Mesendoderm (in vitro differentiated cells): ENCODE results near the gene TLE3.
A peak's percentile ranks its signal among the peaks of the same experiment; 100 is the strongest.

Experiments
- DNase-seq: peaks from one replicate; pipeline ENCODE4 v3.0.0; 2013
- H2AK5ac ChIP-seq: 2 replicates; pipeline ENCODE4 v1.6.1; 2013; ENCODE audit warnings: low read length, inconsistent platforms
- H2BK120ac ChIP-seq: 2 replicates; pipeline ENCODE4 v1.6.1; 2013; ENCODE audit warnings: low read depth, mild to moderate bottlenecking, low read length, moderate library complexity, mixed read lengths
- H2BK15ac ChIP-seq: replicated peaks from 2 replicates; pipeline ENCODE4 v1.6.1; 2013; ENCODE audit warnings: low read depth, mild to moderate bottlenecking, moderate library complexity
- H2BK5ac ChIP-seq: 2 replicates; pipeline ENCODE4 v1.6.1; 2013; ENCODE audit warnings: low read length, inconsistent platforms
- H3K18ac ChIP-seq: 2 replicates; pipeline ENCODE4 v1.6.1; 2013; ENCODE audit warnings: mild to moderate bottlenecking, low read length, mixed read lengths
- H3K23ac ChIP-seq: one replicate; pipeline ENCODE4 v1.6.1; 2013; ENCODE audit warnings: low read length
- H3K27ac ChIP-seq: 2 replicates; pipeline ENCODE4 v1.5.1; 2013; ENCODE audit warnings: low read depth, mild to moderate bottlenecking, inconsistent platforms, low read length, moderate library complexity
- H3K27me3 ChIP-seq: 2 replicates; pipeline ENCODE4 v1.6.1; 2013; ENCODE audit warnings: low read length, control low read depth, mild to moderate bottlenecking, inconsistent platforms; ENCODE audit not compliant: insufficient read depth, poor library complexity
- H3K36me3 ChIP-seq: 2 replicates; pipeline ENCODE4 v1.6.1; 2013; ENCODE audit warnings: low read length, inconsistent platforms; ENCODE audit not compliant: control insufficient read depth, insufficient read depth
- H3K4ac ChIP-seq: one replicate; pipeline ENCODE4 v1.6.1; 2013; ENCODE audit warnings: low read depth, mild to moderate bottlenecking, low read length, moderate library complexity
- H3K4me1 ChIP-seq: 2 replicates; pipeline ENCODE4 v1.6.1; 2013; ENCODE audit warnings: low read depth, low read length, inconsistent platforms; ENCODE audit not compliant: control insufficient read depth
- H3K4me2 ChIP-seq: 2 replicates; pipeline ENCODE4 v1.6.1; 2013; ENCODE audit warnings: low read length
- H3K4me3 ChIP-seq: 2 replicates; pipeline ENCODE4 v1.5.1; 2013; ENCODE audit warnings: mild to moderate bottlenecking, low read length
- H3K56ac ChIP-seq: one replicate; pipeline ENCODE4 v1.6.1; 2013; ENCODE audit warnings: low read length
- H3K79me1 ChIP-seq: 2 replicates; pipeline ENCODE4 v1.6.1; 2013; ENCODE audit warnings: low read length, inconsistent platforms
- H3K79me2 ChIP-seq: 2 replicates; pipeline ENCODE4 v1.6.1; 2013; ENCODE audit warnings: mild to moderate bottlenecking, low read length; ENCODE audit not compliant: control insufficient read depth, insufficient read depth
- H3K9ac ChIP-seq: 2 replicates; pipeline ENCODE4 v1.6.1; 2013; ENCODE audit warnings: low read length, inconsistent platforms
- H4K5ac ChIP-seq: one replicate; pipeline ENCODE4 v1.6.1; 2013; ENCODE audit warnings: low read length
- H4K8ac ChIP-seq: one replicate; pipeline ENCODE4 v1.6.1; 2013; ENCODE audit warnings: low read depth, mild to moderate bottlenecking, control low read depth, low read length, moderate library complexity
- WGBS: extraction: QIAGEN DNeasy Blood & Tissue Kit; methylation state at CpG from one replicate; pipeline ENCODE4 v1.1.7; 2013; ENCODE audit warnings: low lambda C conversion rate, missing lambda C conversion rate; ENCODE audit not compliant: insufficient coverage; ENCODE audit errors: extremely low coverage; 5-methylcytosine and 5-hydroxymethylcytosine counted together

The TLE3 gene

DNA sequence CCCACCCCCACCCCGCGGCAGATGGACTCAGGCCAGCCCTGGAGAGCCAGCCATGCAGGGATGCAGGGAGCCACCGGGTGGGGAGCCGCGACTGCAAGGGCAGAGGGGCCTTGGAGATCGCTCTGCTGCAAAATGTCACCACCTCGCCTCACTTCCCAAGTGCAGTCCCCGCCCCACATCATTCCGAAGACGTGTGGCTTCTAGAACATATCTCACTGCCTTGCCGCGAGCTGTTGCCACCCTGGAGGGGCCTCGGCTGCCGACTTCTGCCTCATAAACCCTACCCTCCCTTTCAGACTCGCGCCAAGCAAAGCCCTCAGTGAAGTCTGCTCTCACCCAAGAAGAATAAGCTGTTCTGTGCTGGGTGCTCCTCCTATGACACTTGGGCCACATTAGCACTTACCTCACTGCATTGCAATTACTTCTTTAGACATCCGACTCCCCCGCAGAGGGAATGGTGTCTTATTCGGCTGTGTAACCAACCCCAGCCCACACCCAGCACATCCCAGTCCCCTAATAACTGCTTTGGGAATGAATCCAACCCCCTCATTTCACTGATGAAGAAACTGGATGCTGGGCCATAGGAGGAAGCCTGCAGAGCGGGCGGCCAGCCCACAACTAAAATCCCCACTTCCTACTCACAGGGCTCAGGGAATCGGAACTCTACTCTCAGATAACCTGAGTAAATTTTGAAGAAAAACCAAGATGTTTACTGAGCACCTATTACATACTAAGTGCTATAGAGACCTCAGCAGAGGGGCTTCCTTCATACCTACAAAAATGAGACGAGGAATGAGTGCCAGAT, 8.6 kb downstream of the TLE3 start:
- no peak overlapping the region for H2BK120ac ChIP-seq
- no peak overlapping the region for H3K4ac ChIP-seq
- no peak overlapping the region for H3K23ac ChIP-seq
- no peak overlapping the region for H2AK5ac ChIP-seq
- peak overlapping the region; percentile 0 for H3K18ac ChIP-seq
- H3K56ac ChIP-seq = peak overlapping the region; percentile 76
- H2BK5ac ChIP-seq = peak overlapping the region; percentile 34
- H4K8ac ChIP-seq = no peak overlapping the region
- H3K36me3 ChIP-seq = peaks cover 2% of the 10 kb centered on the region
- H3K4me2 ChIP-seq = peak overlapping the region; percentile 19
- H3K9ac ChIP-seq = peak overlapping the region; percentile 38
- H4K5ac ChIP-seq = no peak overlapping the region
- WGBS = no CpG with 5 or more reads among the region's 23 CpGs
- peak; percentile 95 for DNase-seq
- H3K4me1 ChIP-seq = peaks cover 54% of the 10 kb centered on the region
- peak overlapping the region; percentile 3 for H3K27ac ChIP-seq
- no peak overlapping the region for H3K4me3 ChIP-seq
- no peaks in the 10 kb centered on the region for H3K27me3 ChIP-seq
- H3K79me2 ChIP-seq = peaks cover 85% of the 10 kb centered on the region
- no peak overlapping the region for H2BK15ac ChIP-seq
- peaks cover 37% of the 10 kb centered on the region for H3K79me1 ChIP-seq

DNA sequence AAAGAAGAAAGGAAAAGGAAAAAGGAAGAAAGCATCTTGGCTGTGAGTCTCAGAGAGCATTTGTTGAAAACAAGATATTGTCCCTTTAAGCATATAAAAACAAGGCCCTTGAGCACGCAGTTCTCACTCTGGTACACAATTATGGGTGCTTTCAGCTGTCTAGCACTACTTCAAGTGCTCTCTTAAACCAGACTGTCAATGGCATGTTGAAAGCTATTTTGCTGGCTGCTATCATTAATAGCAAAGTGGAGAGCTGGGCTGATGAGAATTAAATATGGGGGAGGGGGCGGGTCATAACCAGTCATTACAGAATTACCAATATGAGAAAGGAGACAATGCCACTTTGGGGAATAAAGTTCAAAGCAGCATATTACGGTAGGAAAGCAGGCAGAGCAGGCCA, 9.3 kb downstream of the TLE3 start:
- no peak overlapping the region for H2BK120ac ChIP-seq
- H3K18ac ChIP-seq = peak overlapping the region; percentile 0
- H3K9ac ChIP-seq = peak overlapping the region; percentile 16
- no peak overlapping the region for H4K8ac ChIP-seq
- WGBS = no CpG with 5 or more reads among the region's 3 CpGs
- H3K36me3 ChIP-seq = peaks cover 2% of the 10 kb centered on the region
- peaks cover 86% of the 10 kb centered on the region for H3K79me2 ChIP-seq
- no peak overlapping the region for H2AK5ac ChIP-seq
- no peaks in the 10 kb centered on the region for H3K27me3 ChIP-seq
- H3K23ac ChIP-seq = no peak overlapping the region
- H3K79me1 ChIP-seq = peaks cover 37% of the 10 kb centered on the region
- H3K27ac ChIP-seq = no peak overlapping the region
- no peak overlapping the region for H3K4me2 ChIP-seq
- no peak overlapping the region for H4K5ac ChIP-seq
- peaks cover 59% of the 10 kb centered on the region for H3K4me1 ChIP-seq
- no peak overlapping the region for H2BK15ac ChIP-seq
- no peak overlapping the region for H2BK5ac ChIP-seq
- no peak for DNase-seq
- H3K4me3 ChIP-seq = no peak overlapping the region
- no peak overlapping the region for H3K4ac ChIP-seq
- H3K56ac ChIP-seq = peak overlapping the region; percentile 51

DNA sequence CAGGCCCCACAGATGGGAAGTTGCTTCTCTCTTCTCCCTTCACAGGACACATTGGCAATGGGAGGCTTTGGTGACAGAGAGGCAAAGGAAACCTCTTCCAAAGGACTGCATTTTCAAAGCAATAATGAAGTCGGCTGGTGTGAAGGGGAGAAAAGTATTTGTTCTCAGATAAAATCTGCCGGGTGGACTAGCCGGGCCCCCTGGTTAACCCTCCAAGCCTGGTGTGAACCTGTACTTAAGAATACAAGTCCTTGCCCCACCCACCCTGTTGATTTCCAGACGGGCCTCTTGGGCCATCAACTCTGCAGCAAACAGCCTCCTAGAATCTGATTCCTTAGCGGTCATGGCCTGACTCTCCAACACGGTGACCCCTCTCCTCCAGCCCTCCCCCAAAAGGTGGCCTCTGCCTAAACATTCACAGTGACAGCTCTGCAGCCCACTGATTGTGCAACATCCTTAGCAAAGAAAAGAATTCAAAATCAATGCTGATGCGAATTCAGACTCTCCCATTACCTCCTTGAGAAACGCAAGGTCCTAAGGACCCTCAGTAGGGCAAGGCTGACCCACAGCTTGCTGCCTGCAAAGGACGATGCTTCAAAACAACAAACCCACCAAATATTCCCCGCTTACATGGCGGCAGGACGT, 9.9 kb downstream of the TLE3 start:
- H3K56ac ChIP-seq = peak overlapping the region; percentile 8
- H4K8ac ChIP-seq = no peak overlapping the region
- no peaks in the 10 kb centered on the region for H3K27me3 ChIP-seq
- H4K5ac ChIP-seq = no peak overlapping the region
- no CpG with 5 or more reads among the region's 12 CpGs for WGBS
- H3K4ac ChIP-seq = no peak overlapping the region
- H2BK15ac ChIP-seq = no peak overlapping the region
- peak; percentile 48 for DNase-seq
- no peak overlapping the region for H3K4me2 ChIP-seq
- no peak overlapping the region for H3K18ac ChIP-seq
- H3K79me2 ChIP-seq = peaks cover 84% of the 10 kb centered on the region
- H3K4me3 ChIP-seq = no peak overlapping the region
- H3K36me3 ChIP-seq = peaks cover 2% of the 10 kb centered on the region
- H3K79me1 ChIP-seq = peaks cover 40% of the 10 kb centered on the region
- no peak overlapping the region for H3K23ac ChIP-seq
- H3K9ac ChIP-seq = no peak overlapping the region
- H2AK5ac ChIP-seq = no peak overlapping the region
- no peak overlapping the region for H2BK120ac ChIP-seq
- H3K4me1 ChIP-seq = peaks cover 57% of the 10 kb centered on the region
- no peak overlapping the region for H3K27ac ChIP-seq
- H2BK5ac ChIP-seq = no peak overlapping the region

- WGBS = no CpG with 5 or more reads among the region's 5 CpGs
- Histone ChIP-seq H4K8ac (no peak overlapping the region), H3K4ac (no peak overlapping the region), H3K79me1 (peaks cover 46% of the 10 kb centered on the region), H2AK5ac (no peak overlapping the region), H3K27ac (no peak overlapping the region), H3K79me2 (peaks cover 85% of the 10 kb centered on the region), H2BK5ac (no peak overlapping the region), H3K23ac (no peak overlapping the region), H3K4me2 (no peak overlapping the region), H3K18ac (no peak overlapping the region), H2BK15ac (no peak overlapping the region), H4K5ac (no peak overlapping the region), H3K4me1 (peaks cover 55% of the 10 kb centered on the region), H3K36me3 (peaks cover 6% of the 10 kb centered on the region), H3K27me3 (no peaks in the 10 kb centered on the region), H3K4me3 (no peak overlapping the region), H2BK120ac (no peak overlapping the region), H3K9ac (no peak overlapping the region), H3K56ac (no peak overlapping the region)
- no peak for DNase-seq
Measured at GRCh38 chr15:70086636-70087035, 11.1 kb downstream of the TLE3 start.

GRCh38 chr15:70084461-70084860, 13.3 kb downstream of the TLE3 start:
- Histone ChIP-seq H2AK5ac (no peak overlapping the region), H4K8ac (no peak overlapping the region), H3K23ac (no peak overlapping the region), H3K27ac (no peak overlapping the region), H2BK5ac (peak overlapping the region; percentile 10), H3K4ac (no peak overlapping the region), H3K27me3 (no peaks in the 10 kb centered on the region), H3K36me3 (peaks cover 9% of the 10 kb centered on the region), H3K4me1 (peaks cover 41% of the 10 kb centered on the region), H2BK15ac (no peak overlapping the region), H3K79me2 (peaks cover 86% of the 10 kb centered on the region), H3K79me1 (peaks cover 49% of the 10 kb centered on the region), H2BK120ac (no peak overlapping the region), H3K9ac (no peak overlapping the region), H3K56ac (no peak overlapping the region), H3K4me3 (no peak overlapping the region), H3K18ac (no peak overlapping the region), H3K4me2 (no peak overlapping the region), H4K5ac (no peak overlapping the region)
- no peak for DNase-seq
- no CpG with 5 or more reads among the region's 6 CpGs for WGBS
